H1 (cell line): ENCODE data around the gene TTC39A. TPM values are rescaled to one million over a fixed set of nuclear protein-coding genes. Genes with fewer than 3 reads are reported as not detected.

Experiments
- CTCF ChIA-PET: fragments of 300-600 bp; sonication (Branson Sonifier 250); formaldehyde crosslinking; loops from one replicate; lab custom pipeline; 2021; ENCODE audit not compliant: partially characterized antibody; lab: Charles Lee
- POLR2A ChIA-PET: fragments of 300-600 bp; sonication (Branson Sonifier 250); formaldehyde crosslinking; loops from one replicate; lab custom pipeline; 2021; ENCODE audit warnings: inconsistent platforms; ENCODE audit not compliant: partially characterized antibody; lab: Charles Lee
- DNase-seq, 2 experiments: peaks; one replicate each; pipeline versions ENCODE4 v3.0.0 to v3.0.0-alpha.2; 2010 to 2022; ENCODE audit warnings: low spot score in 2 of 2, low read depth in 1 of 2, mixed read lengths in 1 of 2
- FAIRE-seq: peaks from 2 replicates; lab custom pipeline; 2011; peaks lifted over from hg19 to GRCh38; lab: Jason Lieb, UNC
- H2AFZ ChIP-seq: 2 replicates; pipeline ENCODE4 v1.8.1; 2012; ENCODE audit warnings: low read length, inconsistent platforms
- H2AK5ac ChIP-seq: 2 replicates; pipeline ENCODE4 v1.6.1; 2013; ENCODE audit warnings: low read depth, low read length
- H2BK120ac ChIP-seq: replicated peaks from 2 replicates; pipeline ENCODE3; 2013; ENCODE audit warnings: low read depth, low read length, inconsistent platforms
- H2BK12ac ChIP-seq: 2 replicates; pipeline ENCODE4 v1.6.1; 2013; ENCODE audit warnings: low read depth, low read length
- H2BK15ac ChIP-seq: 2 replicates; pipeline ENCODE4 v1.6.1; 2013; ENCODE audit warnings: low read length
- H2BK20ac ChIP-seq: 2 replicates; pipeline ENCODE4 v1.6.1; 2013; ENCODE audit warnings: low read length
- H2BK5ac ChIP-seq: 2 replicates; pipeline ENCODE4 v1.6.1; 2013; ENCODE audit warnings: low read depth, low read length
- H3K14ac ChIP-seq: 2 replicates; pipeline ENCODE4 v1.6.1; 2013; ENCODE audit warnings: inconsistent platforms; ENCODE audit not compliant: insufficient read length
- H3K18ac ChIP-seq: 2 replicates; pipeline ENCODE4 v1.6.1; 2013; ENCODE audit warnings: low read length; ENCODE audit errors: extremely low read depth
- H3K23ac ChIP-seq: 2 replicates; pipeline ENCODE4 v1.6.1; 2013; ENCODE audit warnings: inconsistent platforms; ENCODE audit not compliant: insufficient read length
- H3K23me2 ChIP-seq: 2 replicates; pipeline ENCODE4 v1.6.1; 2013; ENCODE audit warnings: low read depth, low read length
- H3K27ac ChIP-seq: 2 replicates; pipeline ENCODE4 v1.6.1; 2011; ENCODE audit warnings: low read depth, low read length, inconsistent platforms
- H3K27me3 ChIP-seq, 4 experiments: replicated peaks in 1 of 4; 1 replicate in 1 of 4; 2 replicates in 3 of 4; pipeline versions ENCODE4 v1.6.1 to v1.8.1; 2011 to 2013; ENCODE audit warnings: low read length in 3 of 4, mild to moderate bottlenecking in 3 of 4, inconsistent platforms in 2 of 4, mixed read lengths in 2 of 4, moderate library complexity in 1 of 4; ENCODE audit not compliant: control insufficient read depth in 3 of 4, insufficient read depth in 3 of 4; ENCODE audit errors: extremely low read depth in 1 of 4
- H3K36me3 ChIP-seq, 4 experiments: 2 replicates each; pipeline versions ENCODE4 v1.6.1 to v1.8.1; 2011 to 2013; ENCODE audit warnings: mild to moderate bottlenecking in 4 of 4, low read length in 3 of 4, moderate library complexity in 2 of 4, control low read depth in 1 of 4, inconsistent platforms in 1 of 4; ENCODE audit not compliant: insufficient read depth in 4 of 4, control insufficient read depth in 2 of 4
- H3K4ac ChIP-seq: replicated peaks from 2 replicates; pipeline ENCODE3; 2013; ENCODE audit warnings: low read length, low read depth, mixed read lengths, inconsistent platforms; ENCODE audit not compliant: insufficient read length
- H3K4me1 ChIP-seq, 4 experiments: replicated peaks in 1 of 4; 1 replicate in 1 of 4; 2 replicates in 3 of 4; pipeline versions ENCODE4 v1.6.1 to v1.8.1; 2011 to 2013; ENCODE audit warnings: low read length in 3 of 4, inconsistent platforms in 2 of 4, mixed read lengths in 1 of 4; ENCODE audit not compliant: insufficient read depth in 4 of 4, control insufficient read depth in 3 of 4
- H3K4me2 ChIP-seq, 2 experiments: 2 replicates each; pipeline versions ENCODE4 v1.6.1 to v1.8.1; 2011 to 2013; ENCODE audit warnings: low read depth in 2 of 2, low read length in 2 of 2, control low read depth in 1 of 2, inconsistent platforms in 1 of 2, mild to moderate bottlenecking in 1 of 2; ENCODE audit not compliant: insufficient read depth in 1 of 2
- H3K4me3 ChIP-seq, 4 experiments: fragments of 200-600, 300-600 bp in 1 of 4; sonication (generic), shearing (Covaris generic), sonication (Bioruptor Twin) in 1 of 4; 2 replicates each; pipeline versions ENCODE4 v1.5.1 to v1.8.1; 2011 to 2016; ENCODE audit warnings: low read length in 4 of 4, low read depth in 3 of 4, control low read depth in 2 of 4, inconsistent platforms in 2 of 4, mild to moderate bottlenecking in 2 of 4, mixed read lengths in 1 of 4, moderate library complexity in 1 of 4; ENCODE audit not compliant: insufficient read depth in 2 of 4; ENCODE audit errors: extremely low read depth in 1 of 4
- H3K56ac ChIP-seq: replicated peaks from 2 replicates; pipeline ENCODE3; 2013; ENCODE audit warnings: low read depth, mild to moderate bottlenecking, mixed read lengths, low read length, inconsistent platforms; ENCODE audit not compliant: insufficient read length
- H3K79me1 ChIP-seq: 2 replicates; pipeline ENCODE4 v1.6.1; 2013; ENCODE audit warnings: low read depth, low read length, control low read depth
- H3K79me2 ChIP-seq, 2 experiments: 2 replicates each; pipeline versions ENCODE4 v1.6.1 to v1.8.1; 2012 to 2013; ENCODE audit warnings: low read length in 2 of 2, mild to moderate bottlenecking in 2 of 2, inconsistent platforms in 1 of 2; ENCODE audit not compliant: insufficient read depth in 2 of 2, control insufficient read depth in 1 of 2
- H3K9ac ChIP-seq, 4 experiments: replicated peaks in 1 of 4; 1 replicate in 1 of 4; 2 replicates in 3 of 4; pipeline versions ENCODE4 v1.6.1 to v1.8.1; 2011 to 2013; ENCODE audit warnings: low read depth in 3 of 4, low read length in 3 of 4, control low read depth in 2 of 4, mild to moderate bottlenecking in 2 of 4, moderate library complexity in 2 of 4, inconsistent platforms in 1 of 4; ENCODE audit errors: extremely low read depth in 1 of 4
- H3K9me3 ChIP-seq, 2 experiments: 2 replicates each; pipeline versions ENCODE4 v1.6.1 to v1.8.1; 2012 to 2013; ENCODE audit warnings: mild to moderate bottlenecking in 2 of 2, moderate library complexity in 2 of 2, control low read depth in 1 of 2, inconsistent platforms in 1 of 2, low read depth in 1 of 2, low read length in 1 of 2, mixed read lengths in 1 of 2; ENCODE audit not compliant: insufficient read depth in 2 of 2
- H4K20me1 ChIP-seq, 2 experiments: replicated peaks in 1 of 2; 2 replicates each; pipeline versions ENCODE3 to v1.8.1; 2011 to 2013; ENCODE audit warnings: inconsistent platforms in 2 of 2, low read length in 2 of 2, mild to moderate bottlenecking in 1 of 2; ENCODE audit not compliant: insufficient read depth in 2 of 2, control insufficient read depth in 1 of 2
- H4K5ac ChIP-seq: 2 replicates; pipeline ENCODE4 v1.6.1; 2013; ENCODE audit warnings: low read length, low read depth, mixed read lengths, inconsistent platforms; ENCODE audit not compliant: insufficient read length
- H4K8ac ChIP-seq: 2 replicates; pipeline ENCODE4 v1.8.0; 2013; ENCODE audit warnings: mild to moderate bottlenecking, moderate library complexity, low read length, inconsistent platforms; ENCODE audit not compliant: insufficient read depth; ENCODE audit errors: extremely low read depth
- H4K91ac ChIP-seq: replicated peaks from 2 replicates; pipeline ENCODE3; 2013; ENCODE audit warnings: low read length, mixed read lengths, inconsistent platforms; ENCODE audit not compliant: insufficient read length
- ASH2L ChIP-seq: fragments of 200-600, 300-600 bp; sonication (generic); IDR thresholded peaks from one replicate; pipeline ENCODE4 v1.7.1; 2017; ENCODE audit warnings: low read length
- ATF2 ChIP-seq: IDR thresholded peaks from 2 replicates; pipeline ENCODE4 v1.6.1; 2012; ENCODE audit warnings: low read length, inconsistent platforms
- BACH1 ChIP-seq: IDR thresholded peaks from 2 replicates; pipeline ENCODE4 v1.6.1; 2012; ENCODE audit warnings: low read length, improper control_type of control experiment
- EP300 ChIP-seq, 2 experiments: IDR thresholded peaks; 1 replicate in 1 of 2; 2 replicates in 1 of 2; pipeline ENCODE4 v1.6.1; 2011 to 2012; ENCODE audit warnings: low read depth in 2 of 2, low read length in 2 of 2, mild to moderate bottlenecking in 2 of 2, borderline replicate concordance in 1 of 2, inconsistent platforms in 1 of 2, moderate library complexity in 1 of 2
- RFX5 ChIP-seq: IDR thresholded peaks from 2 replicates; pipeline ENCODE4 v1.6.1; 2011; ENCODE audit warnings: low read depth, low read length, improper control_type of control experiment, borderline replicate concordance
- SIRT6 ChIP-seq: IDR thresholded peaks from one replicate; pipeline ENCODE4 v1.7.1; 2012; ENCODE audit warnings: low read length, inconsistent platforms
- SP4 ChIP-seq: IDR thresholded peaks from 2 replicates; pipeline ENCODE4 v1.6.1; 2012; ENCODE audit warnings: low read length, inconsistent platforms
- TCF12 ChIP-seq: IDR thresholded peaks from 2 replicates; pipeline ENCODE4 v1.6.1; 2011; ENCODE audit warnings: low read depth, mild to moderate bottlenecking, low read length
- WGBS, 2 experiments: shearing (Covaris generic) in 1 of 2; methylation state at CpG; one replicate each; pipeline versions ENCODE4 v1.1.6 to v1.1.7; 2013 to 2015; ENCODE audit warnings: low lambda C conversion rate in 2 of 2, mixed read lengths in 2 of 2, inconsistent platforms in 1 of 2, low coverage in 1 of 2, missing lambda C conversion rate in 1 of 2; ENCODE audit not compliant: insufficient replicate concordance in 2 of 2, insufficient coverage in 1 of 2, insufficient read length in 1 of 2; ENCODE audit errors: extremely low coverage in 1 of 2, missing lambda C conversion rate in 1 of 2; 5-methylcytosine and 5-hydroxymethylcytosine counted together
- polyA plus RNA-seq, 7 experiments: library from polyadenylated mRNA; depleted of rRNA in 3 of 7; stranded (reverse) in 5 of 7; unstranded in 2 of 7; fragments of >200 nt in 5 of 7; fragments of 200-250 nt in 2 of 7; gene quantifications; 1 replicate in 5 of 7; 2 replicates in 1 of 7; 4 replicates in 1 of 7; pipeline versions ENCODE4 v1.2.1 to v1.2.3, GENCODE V29; 2011 to 2013; ENCODE audit warnings: missing spikeins in 2 of 7, mixed read lengths in 2 of 7
- total RNA-seq: library from RNA; stranded (reverse); fragmentation: NEBNext Ultra II Directional; extraction: Animal tissue kit (Norgen Biotek cat#: 25700); gene quantifications from 2 replicates; pipeline ENCODE4 v1.2.1, GENCODE V29; 2021
- TF ChIP-seq, protein P1 (sequence below): IDR thresholded peaks from 2 replicates; pipeline ENCODE4 v1.6.1; 2011; ENCODE audit warnings: low read depth, mild to moderate bottlenecking, low read length; ENCODE audit not compliant: insufficient read depth
- TF ChIP-seq, protein P2 (sequence below): IDR thresholded peaks from 2 replicates; pipeline ENCODE4 v1.6.1; 2012; ENCODE audit warnings: inconsistent platforms

Gene TTC39A
- total and polyA plus RNA-seq, 2 of the 8 experiments (the other 6 are each of a cell fraction or from before 2014, with no cell fraction given), result 5.5 to 5.8 TPM

DNA sequence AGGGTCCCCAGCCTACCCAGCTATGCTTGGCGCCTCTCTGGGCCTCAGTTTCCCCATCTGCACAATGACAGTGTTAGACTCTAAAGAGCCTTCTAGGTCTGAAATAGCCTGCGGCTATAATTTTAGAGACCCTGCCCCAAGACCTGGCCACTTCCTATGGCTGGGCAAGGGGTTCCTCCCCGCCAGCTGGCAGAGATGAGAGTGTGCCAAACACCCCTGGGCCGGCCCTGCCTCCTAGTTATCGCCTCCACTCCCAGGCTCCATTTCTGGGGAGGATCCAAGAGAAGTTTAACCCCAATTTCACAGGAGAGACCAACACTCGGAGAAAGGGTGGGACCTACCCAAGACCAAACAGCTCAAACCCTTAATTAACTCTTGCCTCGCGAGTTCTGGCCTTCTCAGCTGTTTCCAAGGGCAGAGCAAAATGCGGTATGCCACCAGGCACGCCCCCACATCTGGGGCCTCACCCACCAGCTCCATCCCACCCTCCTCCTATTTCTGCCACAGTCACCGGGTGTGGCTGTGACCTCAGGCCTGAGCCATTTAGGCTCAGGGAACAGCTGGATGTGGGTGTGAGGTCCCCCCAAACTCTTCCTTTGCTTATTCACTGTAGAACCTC, 35.7 kb downstream of the TTC39A start:
- Histone ChIP-seq H2BK120ac (no peak overlapping the region), H3K27me3 (no peaks in the 10 kb centered on the region; a peak in 1 of 7 replicates), H3K9ac (no peak overlapping the region), H2AK5ac (no peak overlapping the region), H3K36me3 (no peaks in the 10 kb centered on the region), H2BK12ac (no peak overlapping the region), H2BK5ac (no peak overlapping the region), H2BK20ac (no peak overlapping the region), H3K4me3 (no peak overlapping the region), H3K14ac (no peak overlapping the region), H3K4me2 (no peak overlapping the region), H4K20me1 (no peaks in the 10 kb centered on the region), H3K9me3 (peaks cover 0 to 3% of the 10 kb centered on the region in 2 experiments; a peak in 1 of 4 replicates), H3K23me2 (no peaks in the 10 kb centered on the region), H3K4ac (no peak overlapping the region), H3K79me2 (no peaks in the 10 kb centered on the region), H4K91ac (no peak overlapping the region), H2BK15ac (no peak overlapping the region), H3K79me1 (no peaks in the 10 kb centered on the region), H3K18ac (no peak overlapping the region), H3K27ac (no peak overlapping the region), H4K5ac (no peak overlapping the region), H3K56ac (no peak overlapping the region), H4K8ac (no peak overlapping the region), H2AFZ (no peak overlapping the region), H3K4me1 (peaks cover 0 to 7% (median 5%) of the 10 kb centered on the region in 4 experiments; a peak in 5 of 7 replicates), H3K23ac (no peak overlapping the region)
- DNase-seq, result no peak
- POLR2A ChIA-PET, result interaction anchor here (1.6 to 1.8 kb wide), 2 partner anchors 18 to 224 kb away, joined by 3 to 6 read pairs; no protein-coding TSS in a partner anchor
- 96% methylated on average over 11 of the region's 11 CpGs; no CpG with 5 or more reads in 1 of the 2 experiments for WGBS, 2 experiments
- CTCF ChIA-PET, result interaction anchor here (0.9 to 4.5 kb wide), 12 partner anchors 11 to 240 kb away, joined by 3 to 39 read pairs (median 6); partner anchors contain the start of gene TTC39A
- no peak for FAIRE-seq
- TF ChIP-seq BACH1, result no peak
- TF ChIP-seq, protein P1, sequence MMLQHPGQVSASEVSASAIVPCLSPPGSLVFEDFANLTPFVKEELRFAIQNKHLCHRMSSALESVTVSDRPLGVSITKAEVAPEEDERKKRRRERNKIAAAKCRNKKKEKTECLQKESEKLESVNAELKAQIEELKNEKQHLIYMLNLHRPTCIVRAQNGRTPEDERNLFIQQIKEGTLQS, result no peak
- TF ChIP-seq ATF2, result no peak
- no peak for TF ChIP-seq TCF12
- no peak for TF ChIP-seq RFX5
- TF ChIP-seq, protein P2, sequence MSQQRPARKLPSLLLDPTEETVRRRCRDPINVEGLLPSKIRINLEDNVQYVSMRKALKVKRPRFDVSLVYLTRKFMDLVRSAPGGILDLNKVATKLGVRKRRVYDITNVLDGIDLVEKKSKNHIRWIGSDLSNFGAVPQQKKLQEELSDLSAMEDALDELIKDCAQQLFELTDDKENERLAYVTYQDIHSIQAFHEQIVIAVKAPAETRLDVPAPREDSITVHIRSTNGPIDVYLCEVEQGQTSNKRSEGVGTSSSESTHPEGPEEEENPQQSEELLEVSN, result no peak
- TF ChIP-seq ASH2L, result no peak
- TF ChIP-seq EP300 (IDR thresholded peaks at IDR 0.05; ENCODE audit: borderline replicate concordance in 1 of 2, low read depth in 2 of 2, low read length in 2 of 2), result no peak
- TF ChIP-seq SP4, result no peak
- no peak for TF ChIP-seq SIRT6
